Thymus (tissue), 14 donors: Measurements from ENCODE around the gene GPRASP3. TPM values are rescaled to one million over a fixed set of nuclear protein-coding genes. Genes with fewer than 3 reads are reported as not detected.
A peak's percentile ranks its signal among the peaks of the same experiment; 100 is the strongest.
"Not testable (repeated sequence)": the region's sequence is repeated elsewhere in the genome, so short reads cannot be mapped to it uniquely, and the experiment has no call there.

Experiments used
- DNase-seq, 9 donors: peaks; one replicate each; pipeline ENCODE4 v3.0.0-alpha.2; 2013; ENCODE audit warnings: low spot score in 9 of 9, low read depth in 6 of 9, missing footprints in 1 of 9
- H3K27ac ChIP-seq, 2 donors: one replicate each; pipeline ENCODE4 v1.5.1; 2013; ENCODE audit warnings: control low read depth in 1 of 2, low read depth in 1 of 2, low read length in 1 of 2, mild to moderate bottlenecking in 1 of 2, moderate library complexity in 1 of 2
- H3K27me3 ChIP-seq, 2 donors: one replicate each; pipeline ENCODE4 v1.5.1; 2013; ENCODE audit warnings: low read length in 1 of 2; ENCODE audit not compliant: control insufficient read depth in 2 of 2, insufficient read depth in 1 of 2
- H3K36me3 ChIP-seq, 2 donors: one replicate each; pipeline ENCODE4 v1.5.1; 2013; ENCODE audit warnings: low read length in 1 of 2, mild to moderate bottlenecking in 1 of 2, moderate library complexity in 1 of 2; ENCODE audit not compliant: control insufficient read depth in 2 of 2, insufficient read depth in 2 of 2
- H3K4me1 ChIP-seq, 2 donors: one replicate each; pipeline ENCODE4 v1.5.1; 2013; ENCODE audit warnings: low read length in 2 of 2; ENCODE audit not compliant: control insufficient read depth in 2 of 2, insufficient read depth in 2 of 2
- H3K4me3 ChIP-seq, 2 donors: one replicate each; pipeline ENCODE4 v1.5.1; 2013; ENCODE audit warnings: low read length in 2 of 2, control low read depth in 1 of 2, mild to moderate bottlenecking in 1 of 2
- H3K9me3 ChIP-seq, 2 donors: one replicate each; pipeline ENCODE4 v1.5.1; 2013; ENCODE audit warnings: low read length in 1 of 2, mild to moderate bottlenecking in 1 of 2; ENCODE audit not compliant: control insufficient read depth in 2 of 2, insufficient read depth in 1 of 2
- WGBS: extraction: QIAGEN DNeasy Blood & Tissue Kit; methylation state at CpG from one replicate; pipeline ENCODE4 v1.1.7; 2013; 5-methylcytosine and 5-hydroxymethylcytosine counted together
- long read RNA-seq, 10 donors: transcript quantifications; one replicate each; lab custom pipeline, GENCODE V29; 2026
- polyA plus RNA-seq: library from polyadenylated mRNA; stranded (reverse); fragments of 200-250 nt; gene quantifications from one replicate; pipeline ENCODE4 v1.2.3, GENCODE V29; 2013
- total RNA-seq: library from RNA; stranded (reverse); fragments of 120-200 nt; gene quantifications from one replicate; pipeline ENCODE4 v1.2.4, GENCODE V29; 2013
- donor health status: healthy.

The GPRASP3 gene, protein sequence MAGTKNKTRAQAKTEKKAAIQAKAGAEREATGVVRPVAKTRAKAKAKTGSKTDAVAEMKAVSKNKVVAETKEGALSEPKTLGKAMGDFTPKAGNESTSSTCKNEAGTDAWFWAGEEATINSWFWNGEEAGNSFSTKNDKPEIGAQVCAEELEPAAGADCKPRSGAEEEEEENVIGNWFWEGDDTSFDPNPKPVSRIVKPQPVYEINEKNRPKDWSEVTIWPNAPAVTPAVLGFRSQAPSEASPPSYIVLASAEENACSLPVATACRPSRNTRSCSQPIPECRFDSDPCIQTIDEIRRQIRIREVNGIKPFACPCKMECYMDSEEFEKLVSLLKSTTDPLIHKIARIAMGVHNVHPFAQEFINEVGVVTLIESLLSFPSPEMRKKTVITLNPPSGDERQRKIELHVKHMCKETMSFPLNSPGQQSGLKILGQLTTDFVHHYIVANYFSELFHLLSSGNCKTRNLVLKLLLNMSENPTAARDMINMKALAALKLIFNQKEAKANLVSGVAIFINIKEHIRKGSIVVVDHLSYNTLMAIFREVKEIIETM
- total RNA-seq (3.1 TPM), polyA plus RNA-seq (2.0 TPM)
- long read RNA-seq, donor 1: 0 reads
- long read RNA-seq, donor 2: 0 reads
- long read RNA-seq, donor 3, partial matches to known transcripts: 0 of 1 reads
- long read RNA-seq, donor 3, other reads (novel, unspliced or antisense): 0 of 1 reads
- long read RNA-seq, donor 4, full-length matches to known transcripts: 2 of 2 reads
- long read RNA-seq, donor 4, partial matches to known transcripts: 0 of 2 reads
- long read RNA-seq, donor 4, other reads (novel, unspliced or antisense): 0 of 2 reads
- long read RNA-seq, donor 5, full-length matches to known transcripts: 1 of 1 reads
- long read RNA-seq, donor 5, partial matches to known transcripts: 0 of 1 reads
- long read RNA-seq, donor 5, other reads (novel, unspliced or antisense): 0 of 1 reads
- long read RNA-seq, donor 6: 0 reads
- long read RNA-seq, donor 7, partial matches to known transcripts: 0 of 1 reads
- long read RNA-seq, donor 7, other reads (novel, unspliced or antisense): 0 of 1 reads
- long read RNA-seq, donor 8, full-length matches to known transcripts: 2 of 2 reads
- long read RNA-seq, donor 8, partial matches to known transcripts: 0 of 2 reads
- long read RNA-seq, donor 8, other reads (novel, unspliced or antisense): 0 of 2 reads
- long read RNA-seq, donor 9: 0 reads
- long read RNA-seq, donor 10, full-length matches to known transcripts: 1 of 1 reads
- long read RNA-seq, donor 10, partial matches to known transcripts: 0 of 1 reads
- long read RNA-seq, donor 10, other reads (novel, unspliced or antisense): 0 of 1 reads

DNA sequence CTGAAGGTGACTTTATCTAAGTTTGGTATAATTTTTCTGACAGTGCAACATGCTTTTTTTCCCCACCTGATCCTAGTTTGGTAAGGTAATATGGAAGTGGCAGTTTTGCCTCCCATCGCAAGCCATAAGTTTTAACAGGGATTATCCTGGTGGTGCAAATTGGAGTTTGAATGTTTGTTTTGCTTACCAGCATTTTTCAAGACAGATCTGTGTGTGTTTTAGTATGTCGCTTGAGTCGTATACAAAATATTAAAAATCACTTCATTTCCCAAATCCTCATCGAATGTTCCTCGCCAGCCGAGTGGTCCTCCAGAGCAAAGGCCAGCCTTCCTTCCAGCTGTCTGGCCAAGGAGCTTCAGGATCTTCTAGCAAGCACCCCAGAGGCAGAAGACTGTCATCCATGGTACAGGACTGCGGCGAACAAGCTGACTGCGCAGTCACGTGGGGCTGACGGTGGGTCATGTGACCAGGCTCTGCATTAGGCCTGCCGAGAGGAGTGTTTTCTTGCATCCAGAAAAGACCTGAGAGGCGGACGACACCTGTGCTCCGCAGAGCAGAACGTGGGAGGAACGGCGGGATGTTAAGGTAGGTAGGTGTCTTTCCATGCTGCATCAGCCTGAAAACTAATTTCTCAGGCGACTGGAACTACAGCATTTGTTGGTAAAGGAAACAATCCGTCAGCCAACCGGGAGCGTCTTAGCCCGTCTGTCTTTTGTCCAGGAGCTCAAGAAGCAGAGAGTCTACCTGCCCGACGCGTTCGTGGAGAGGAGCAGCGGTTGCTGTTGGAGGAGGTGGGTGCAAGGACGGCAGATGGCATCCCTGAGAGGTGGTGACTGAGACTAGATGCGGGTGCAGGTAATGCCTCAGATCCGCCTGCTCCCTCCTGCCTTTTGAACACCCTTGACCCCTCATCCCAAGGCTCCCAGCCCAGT lies at the start of gene GPRASP3:
Gene GPRASP3 (plus strand): TSS at position 507 of the 932 bp plus-strand sequence. CDS start 28,253 bp downstream, outside the sequence.
- Histone ChIP-seq H3K36me3 (no peaks in the 10 kb centered on the region), H3K27me3 (no peaks in the 10 kb centered on the region), H3K9me3 (no peaks in the 10 kb centered on the region), H3K27ac (peak within 1 kb of the TSS in 1 of 2 donors; percentile 47), H3K4me1 (peaks cover 0 to 5% of the 10 kb centered on the region in 2 donors), H3K4me3 (peak within 1 kb of the TSS; percentile 44 to 58)
- 6% methylated on average over 31 of the region's 31 CpGs for WGBS
- DNase-seq: peak; percentile 44 to 86 (median 58)

DNA sequence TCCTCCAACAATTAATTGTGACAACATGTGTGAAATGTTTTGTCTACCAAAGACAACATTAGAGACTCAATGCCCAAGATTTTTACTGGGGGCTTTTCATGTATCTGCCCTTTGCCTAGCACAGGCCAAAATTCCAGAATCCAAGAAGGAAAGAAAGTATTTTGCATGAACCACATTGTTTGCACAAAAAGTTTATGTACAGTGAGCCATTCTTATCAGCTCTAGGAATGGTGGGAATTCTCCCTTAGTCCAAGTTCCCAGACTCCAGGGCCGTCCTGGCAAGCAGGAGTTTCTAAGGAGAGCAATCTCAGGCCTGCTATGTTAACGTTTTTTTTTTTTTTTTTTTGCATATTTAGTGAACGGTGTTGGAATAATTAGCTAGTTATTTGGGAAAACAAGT lies 47.7 kb upstream of the GPRASP3 start:
- peaks cover 0 to 2% of the 10 kb centered on the region in 2 donors for H3K36me3 ChIP-seq
- H3K27ac ChIP-seq: no peak overlapping the region
- no peak overlapping the region for H3K4me3 ChIP-seq
- 82% methylated on average over 3 of the region's 3 CpGs for WGBS
- no peaks in the 10 kb centered on the region for H3K27me3 ChIP-seq
- DNase-seq: no peak
- no peaks in the 10 kb centered on the region for H3K9me3 ChIP-seq
- H3K4me1 ChIP-seq: no peaks in the 10 kb centered on the region

DNA sequence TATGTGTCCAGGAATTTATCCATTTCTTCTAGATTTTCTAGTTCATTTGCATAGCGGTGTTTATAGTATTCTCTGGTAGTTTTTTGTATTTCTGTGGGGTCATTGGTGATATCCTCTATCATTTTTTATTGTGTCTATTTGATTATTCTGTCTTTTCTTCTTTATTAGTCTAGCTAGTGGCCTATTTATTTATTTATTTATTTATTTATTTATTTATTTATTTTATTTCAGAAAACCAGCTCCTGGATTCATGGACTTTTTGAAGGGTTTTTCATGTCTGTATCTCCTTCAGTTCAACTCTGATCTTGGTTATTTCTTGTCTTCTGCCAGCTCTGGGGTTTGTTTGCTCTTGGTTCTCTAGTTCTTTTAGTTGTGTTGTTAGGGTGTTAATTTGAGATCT lies 43.1 kb upstream of the GPRASP3 start:
- not testable (repeated sequence) for H3K27ac ChIP-seq, H3K4me1 ChIP-seq, H3K27me3 ChIP-seq, H3K9me3 ChIP-seq, H3K36me3 ChIP-seq, DNase-seq, H3K4me3 ChIP-seq
- WGBS: 100% methylated on average over 1 of the region's 1 CpG

DNA sequence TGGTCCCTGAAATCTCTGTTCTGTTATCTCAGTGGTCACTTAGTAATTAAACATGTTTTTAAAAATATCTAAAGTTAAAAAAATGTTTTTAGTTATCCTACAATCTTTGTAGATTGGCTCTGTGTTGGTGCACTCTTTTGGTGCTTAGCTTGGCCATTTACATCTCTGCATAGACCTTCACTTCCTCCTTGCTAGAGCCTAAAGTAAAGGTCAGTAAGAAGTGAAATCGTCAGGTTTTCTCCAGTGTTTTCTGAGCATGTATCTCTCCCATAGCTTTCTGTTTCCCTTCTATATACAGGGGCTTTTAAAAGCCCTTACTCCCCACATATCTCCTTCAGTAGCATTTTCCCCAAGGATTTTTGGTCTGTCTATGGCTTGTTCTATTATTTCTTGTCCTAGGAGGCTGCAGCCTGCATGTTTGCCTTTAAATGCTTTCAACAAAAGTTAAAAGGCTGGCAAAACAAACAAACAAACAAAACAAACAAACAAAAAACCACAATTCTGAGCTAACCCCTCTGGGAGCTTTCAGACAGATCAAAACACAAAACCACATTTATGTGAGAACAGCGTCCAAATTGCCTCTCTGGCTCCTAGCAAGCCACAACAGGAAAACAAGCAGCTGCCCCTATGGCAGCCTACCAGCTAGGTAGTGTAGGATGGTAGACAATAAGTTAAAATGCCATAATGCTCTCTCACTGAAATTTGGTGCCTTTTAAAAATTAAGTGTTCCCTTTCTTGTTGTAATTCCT lies 35.6 kb upstream of the GPRASP3 start:
- H3K9me3 ChIP-seq: peaks cover 0 to 6% of the 10 kb centered on the region in 2 donors
- whole genome bisulfite sequencing: 29% methylated on average over 2 of the region's 2 CpGs
- no peaks in the 10 kb centered on the region for H3K27me3 ChIP-seq
- no peak overlapping the region for H3K27ac ChIP-seq
- no peak for DNase-seq
- H3K4me1 ChIP-seq: no peaks in the 10 kb centered on the region
- no peaks in the 10 kb centered on the region for H3K36me3 ChIP-seq
- no peak overlapping the region for H3K4me3 ChIP-seq

DNA sequence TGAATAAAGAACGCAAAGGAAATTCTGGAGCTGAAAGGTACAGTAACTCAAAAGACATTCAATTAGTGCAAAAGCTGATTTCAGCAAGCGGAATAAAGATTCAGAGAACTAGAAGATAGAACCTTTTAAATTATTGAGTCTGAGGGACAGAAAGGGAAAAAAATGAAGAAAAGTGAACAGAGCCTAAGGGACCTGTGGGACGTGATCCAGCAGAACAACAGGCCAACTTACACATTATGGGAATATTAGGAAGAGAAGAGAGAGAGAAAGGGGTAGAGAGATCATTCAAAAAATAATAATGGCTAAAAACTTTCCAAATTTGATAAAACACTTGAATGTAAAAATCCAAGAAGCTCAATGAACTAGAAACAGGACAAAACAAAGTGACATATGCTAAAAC lies 25.8 kb upstream of the GPRASP3 start:
- no peak for DNase-seq
- Histone ChIP-seq H3K27ac (no peak overlapping the region), H3K36me3 (no peaks in the 10 kb centered on the region), H3K27me3 (no peaks in the 10 kb centered on the region), H3K4me3 (no peak overlapping the region), H3K9me3 (no peaks in the 10 kb centered on the region), H3K4me1 (no peaks in the 10 kb centered on the region)
- 98% methylated on average over 3 of the region's 3 CpGs for WGBS

DNA sequence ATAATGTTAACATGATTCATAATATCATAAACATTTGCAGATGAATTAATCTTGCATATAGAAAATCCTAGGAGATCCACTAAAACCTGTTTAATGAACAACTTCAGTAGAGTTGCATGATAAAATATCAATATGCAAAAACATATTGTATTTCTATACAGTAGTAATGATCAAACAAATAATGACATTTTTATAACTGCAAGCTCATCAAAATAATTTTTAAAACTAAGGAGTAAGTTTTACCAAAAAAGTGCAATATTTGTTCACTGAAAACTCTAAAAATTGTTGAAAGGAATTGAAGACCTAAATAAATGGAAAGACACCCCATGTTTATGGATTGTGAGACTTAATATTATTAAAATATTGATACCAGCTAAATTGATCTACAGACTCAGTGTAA lies 24.2 kb upstream of the GPRASP3 start:
- Histone ChIP-seq H3K27ac (no peak overlapping the region), H3K9me3 (no peaks in the 10 kb centered on the region), H3K4me3 (no peak overlapping the region), H3K27me3 (no peaks in the 10 kb centered on the region), H3K36me3 (no peaks in the 10 kb centered on the region), H3K4me1 (no peaks in the 10 kb centered on the region)
- DNase-seq: no peak

DNA sequence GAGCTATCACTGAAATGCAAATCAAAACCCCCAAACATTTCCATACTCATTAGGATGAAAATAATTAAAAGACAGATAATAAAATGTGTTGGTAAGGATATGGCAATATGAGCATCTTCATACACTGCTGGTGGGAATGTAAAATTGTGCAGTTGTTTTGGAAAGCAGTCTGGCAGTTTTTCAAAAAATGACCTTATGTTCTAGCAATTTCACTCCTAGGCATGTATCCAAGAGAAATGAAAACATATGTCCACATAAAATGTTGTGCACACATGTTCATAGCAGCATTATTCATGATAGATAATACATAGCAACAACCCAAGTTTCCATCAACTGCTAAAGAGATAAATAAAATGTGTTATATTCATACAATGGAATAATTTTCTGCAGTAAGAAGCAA lies 23.0 kb upstream of the GPRASP3 start:
- no peak overlapping the region for H3K4me3 ChIP-seq
- H3K27ac ChIP-seq: no peak overlapping the region
- no peaks in the 10 kb centered on the region for H3K4me1 ChIP-seq
- no peaks in the 10 kb centered on the region for H3K9me3 ChIP-seq
- no peak for DNase-seq
- H3K36me3 ChIP-seq: no peaks in the 10 kb centered on the region
- no peaks in the 10 kb centered on the region for H3K27me3 ChIP-seq

DNA sequence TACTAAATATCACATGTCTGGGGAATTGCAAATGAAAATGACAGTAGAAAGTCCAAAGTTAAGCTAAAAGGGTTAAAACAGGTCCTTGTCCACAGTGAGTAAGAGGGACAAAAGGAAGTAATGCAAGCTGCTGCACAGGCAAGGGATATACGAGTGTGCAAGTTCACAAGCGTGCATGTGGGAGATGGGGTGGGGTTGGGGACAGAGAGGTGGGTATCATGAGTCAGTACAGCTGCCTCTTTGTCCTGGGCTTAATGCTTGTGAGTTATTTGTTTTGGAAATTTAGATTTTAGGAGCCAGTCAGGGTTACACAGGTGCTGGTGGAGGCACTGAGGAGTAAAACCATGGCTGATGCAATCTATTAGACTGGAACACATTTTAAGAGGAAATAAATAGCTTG lies 11.6 kb upstream of the GPRASP3 start:
- H3K4me1 ChIP-seq: peaks cover 2 to 3% of the 10 kb centered on the region in 2 donors
- WGBS: 71% methylated on average over 2 of the region's 2 CpGs
- no peak for DNase-seq
- no peak overlapping the region for H3K4me3 ChIP-seq
- no peaks in the 10 kb centered on the region for H3K36me3 ChIP-seq
- H3K27me3 ChIP-seq: peaks cover 0 to 22% of the 10 kb centered on the region in 2 donors
- no peak overlapping the region for H3K27ac ChIP-seq
- H3K9me3 ChIP-seq: no peaks in the 10 kb centered on the region
